IPS-20b (cell line): Measurements from ENCODE around the gene MRPL49.

Experiments used
- H3K27ac ChIP-seq: one replicate; pipeline ENCODE4 v1.5.1; 2013; ENCODE audit warnings: low read length
- H3K27me3 ChIP-seq: 2 replicates; pipeline ENCODE4 v1.6.1; 2013; ENCODE audit warnings: mild to moderate bottlenecking, low read length, inconsistent platforms; ENCODE audit not compliant: insufficient read depth
- H3K36me3 ChIP-seq: 2 replicates; pipeline ENCODE4 v1.6.1; 2013; ENCODE audit warnings: low read depth, mild to moderate bottlenecking, inconsistent platforms, low read length, moderate library complexity; ENCODE audit not compliant: insufficient read depth
- H3K4me1 ChIP-seq: 2 replicates; pipeline ENCODE4 v1.6.1; 2013; ENCODE audit warnings: mild to moderate bottlenecking, control low read depth, inconsistent platforms, low read length, moderate library complexity; ENCODE audit not compliant: insufficient read depth
- H3K4me3 ChIP-seq: 2 replicates; pipeline ENCODE4 v1.5.1; 2013; ENCODE audit warnings: mild to moderate bottlenecking, low read length, inconsistent platforms
- H3K9ac ChIP-seq: 2 replicates; pipeline ENCODE4 v1.6.1; 2013; ENCODE audit warnings: low read depth, mild to moderate bottlenecking, inconsistent platforms, low read length, moderate library complexity
- H3K9me3 ChIP-seq: 2 replicates; pipeline ENCODE4 v1.6.1; 2013; ENCODE audit warnings: mild to moderate bottlenecking, low read depth, low read length, inconsistent platforms; ENCODE audit not compliant: insufficient read depth

Gene MRPL49

GRCh38 chr11:65132238-65132987 lies 10.3 kb downstream of the MRPL49 start:
- Histone ChIP-seq H3K4me3 (no peak overlapping the region; the same call in 1 of the 2 replicates), H3K9ac (no peak overlapping the region), H3K27ac (no peak overlapping the region), H3K4me1 (no peaks in the 10 kb centered on the region), H3K9me3 (no peaks in the 10 kb centered on the region), H3K27me3 (no peaks in the 10 kb centered on the region), H3K36me3 (peaks cover 52% of the 10 kb centered on the region)

GRCh38 chr11:65132988-65133700 lies 11.0 kb downstream of the MRPL49 start:
- Histone ChIP-seq H3K4me1 (no peaks in the 10 kb centered on the region), H3K36me3 (peaks cover 44% of the 10 kb centered on the region), H3K27ac (no peak overlapping the region), H3K27me3 (no peaks in the 10 kb centered on the region), H3K4me3 (peak overlapping the region; percentile 88), H3K9me3 (no peaks in the 10 kb centered on the region), H3K9ac (peak overlapping the region; percentile 87; the same call in 1 of the 2 replicates)

DNA sequence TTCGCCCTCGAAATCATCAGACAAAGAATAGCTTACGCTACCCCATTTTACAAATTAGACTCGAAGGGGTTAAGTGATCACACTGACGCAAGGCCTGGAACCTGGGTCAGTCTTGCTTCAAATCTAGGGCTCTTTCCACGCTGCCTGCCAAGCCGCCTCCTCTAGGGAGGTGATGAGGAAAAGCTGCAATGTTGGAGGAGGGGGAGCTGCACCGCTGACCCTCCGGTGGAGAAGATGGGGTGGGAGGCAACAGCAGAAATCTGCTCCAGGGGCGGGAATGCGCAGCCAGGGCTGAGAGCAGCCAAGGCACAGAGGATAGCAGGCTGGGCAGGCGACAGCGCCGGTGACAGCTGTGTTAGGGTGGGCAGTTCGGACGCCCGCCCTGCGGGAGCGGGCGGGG lies 11.6 kb downstream of the MRPL49 start:
- Histone ChIP-seq H3K9me3 (no peaks in the 10 kb centered on the region), H3K27me3 (no peaks in the 10 kb centered on the region), H3K36me3 (peaks cover 39% of the 10 kb centered on the region), H3K4me3 (peak overlapping the region; percentile 88), H3K4me1 (no peaks in the 10 kb centered on the region), H3K27ac (no peak overlapping the region), H3K9ac (peak overlapping the region; percentile 87)

DNA sequence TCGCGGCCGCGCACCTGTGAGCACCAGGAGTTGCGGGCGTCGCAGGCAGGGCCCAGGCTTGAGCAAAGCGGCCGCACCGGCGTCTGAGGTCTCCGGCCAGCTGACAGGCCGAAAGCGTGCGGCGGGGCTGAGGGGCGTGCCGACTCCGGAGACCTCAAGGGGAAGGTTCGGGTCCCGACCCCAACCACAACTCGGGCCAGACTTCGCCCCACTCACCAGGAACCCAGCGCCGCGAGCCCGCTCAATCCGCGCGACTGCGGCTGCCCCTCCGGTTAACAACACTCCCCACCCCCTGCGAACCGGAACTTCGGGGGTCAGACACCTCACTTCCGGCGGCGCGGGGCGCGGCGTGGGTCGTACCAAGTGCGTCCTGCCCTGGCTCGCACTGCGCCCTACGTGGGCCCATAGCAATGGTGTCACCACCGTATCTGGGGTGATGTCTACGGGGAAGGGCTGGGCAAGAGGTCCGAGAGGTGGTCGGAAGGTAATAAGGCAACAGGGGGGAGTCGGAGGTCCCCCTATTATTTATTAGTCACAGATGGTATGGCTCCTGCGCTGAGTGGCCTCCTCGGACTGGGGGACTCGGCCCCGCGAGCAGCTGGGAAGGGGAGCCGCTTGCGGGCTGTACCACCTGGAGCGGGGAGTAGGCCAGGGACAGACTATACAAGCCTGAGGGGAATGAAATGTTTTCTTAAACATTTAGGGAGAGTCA lies 12.3 kb downstream of the MRPL49 start, which contains the start of gene SYVN1:
Gene SYVN1, minus strand, starts transcription at position 280 of the 712 bp plus-strand sequence. CDS start 918 bp downstream, outside the sequence.
- Histone ChIP-seq H3K9me3 (no peaks in the 10 kb centered on the region), H3K4me3 (peak within 1 kb of the TSS; percentile 88), H3K27me3 (no peaks in the 10 kb centered on the region), H3K36me3 (peaks cover 32% of the 10 kb centered on the region), H3K9ac (peak within 1 kb of the TSS; percentile 87), H3K27ac (peak within 1 kb of the TSS; percentile 97), H3K4me1 (no peaks in the 10 kb centered on the region)

GRCh38 chr11:65134952-65135632 lies 13.0 kb downstream of the MRPL49 start:
- Histone ChIP-seq H3K27me3 (0 out of 2 replicates have a peak, but pooled peaks cover 2% of the 10 kb centered on the region), H3K4me3 (peak overlapping the region; percentile 88), H3K27ac (peak overlapping the region; percentile 97), H3K4me1 (no peaks in the 10 kb centered on the region), H3K9ac (peak overlapping the region; percentile 87), H3K9me3 (no peaks in the 10 kb centered on the region), H3K36me3 (peaks cover 25% of the 10 kb centered on the region)

- H3K4me3 ChIP-seq = peak overlapping the region; percentile 88
- H3K9ac ChIP-seq = peak overlapping the region; percentile 87; the same call in 1 of the 2 replicates
- peak overlapping the region; percentile 49 for H3K27ac ChIP-seq
- H3K9me3 ChIP-seq = no peaks in the 10 kb centered on the region
- H3K36me3 ChIP-seq = peaks cover 20% of the 10 kb centered on the region
- no peaks in the 10 kb centered on the region for H3K4me1 ChIP-seq
- peaks cover 8% of the 10 kb centered on the region for H3K27me3 ChIP-seq
These were observed 13.6 kb downstream of the MRPL49 start for GRCh38 chr11:65135633-65136145.

DNA sequence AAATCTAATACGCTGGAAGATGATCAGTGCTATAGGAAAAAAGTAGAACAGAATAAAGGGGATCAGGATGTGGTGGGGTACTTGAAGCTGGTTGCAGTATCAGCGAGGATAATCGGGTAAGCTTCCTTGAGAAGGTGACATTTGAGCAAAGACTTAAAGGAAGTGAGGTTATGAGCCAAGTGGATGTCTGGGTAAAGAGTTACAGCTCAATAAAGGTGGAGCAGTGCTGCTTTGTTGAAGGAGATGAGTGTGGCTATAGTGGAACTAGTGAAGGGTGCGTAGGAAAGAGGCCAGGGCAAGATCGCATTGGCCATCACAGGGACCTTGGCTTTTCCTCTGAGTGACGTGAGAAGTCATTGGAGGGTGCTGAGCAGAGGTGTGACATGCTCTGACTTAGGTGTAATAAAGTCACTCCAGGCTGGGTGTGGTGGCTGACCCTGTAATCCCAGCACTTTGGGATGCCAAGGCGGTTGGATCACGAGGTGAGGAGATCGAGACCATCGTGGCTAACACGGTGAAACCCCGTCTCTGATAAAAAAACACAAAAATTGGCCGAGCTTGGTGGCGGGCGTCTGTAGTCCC lies 14.5 kb downstream of the MRPL49 start:
- H3K27ac ChIP-seq = no peak overlapping the region
- no peak overlapping the region for H3K9ac ChIP-seq
- H3K4me1 ChIP-seq = no peaks in the 10 kb centered on the region
- no peak overlapping the region for H3K4me3 ChIP-seq
- peaks cover 11% of the 10 kb centered on the region for H3K36me3 ChIP-seq
- H3K27me3 ChIP-seq = peaks cover 17% of the 10 kb centered on the region
- no peaks in the 10 kb centered on the region for H3K9me3 ChIP-seq

DNA sequence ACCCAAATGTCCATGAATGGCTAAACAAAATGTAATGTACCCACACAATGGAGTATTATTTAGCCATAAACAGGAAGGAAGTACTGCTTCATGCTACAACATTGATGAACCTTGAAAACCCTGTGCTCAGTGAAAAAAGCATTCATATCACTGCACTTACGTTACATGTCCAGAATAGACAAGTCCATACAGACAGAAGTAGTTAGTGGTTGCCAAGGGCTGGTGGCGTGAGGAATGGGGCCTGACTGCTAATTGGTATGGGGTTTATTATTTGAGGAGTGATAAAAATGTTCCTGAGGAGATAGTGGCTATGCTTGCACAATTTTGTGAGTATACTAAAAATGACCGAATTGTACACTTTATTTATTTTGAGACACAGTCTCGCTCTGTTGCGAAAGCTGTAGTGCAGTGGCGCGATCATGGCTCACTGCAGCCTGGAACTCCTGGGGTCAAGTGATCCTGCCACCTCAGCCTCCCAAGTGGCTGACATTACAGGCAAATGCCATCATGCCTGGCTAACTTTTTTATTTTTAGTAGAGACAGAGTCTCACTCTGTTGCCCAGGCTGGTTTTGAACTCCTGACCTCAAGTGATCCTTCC lies 19.9 kb downstream of the MRPL49 start:
- H3K27ac ChIP-seq = no peak overlapping the region
- no peak overlapping the region for H3K4me3 ChIP-seq
- H3K4me1 ChIP-seq = no peaks in the 10 kb centered on the region

GRCh38 chr11:65147352-65148075 lies 25.4 kb downstream of the MRPL49 start:
- H3K9ac ChIP-seq = no peak overlapping the region
- H3K36me3 ChIP-seq = no peaks in the 10 kb centered on the region
- no peak overlapping the region for H3K4me3 ChIP-seq
- no peaks in the 10 kb centered on the region for H3K9me3 ChIP-seq
- no peak overlapping the region for H3K27ac ChIP-seq
- H3K4me1 ChIP-seq = no peaks in the 10 kb centered on the region
- no peaks in the 10 kb centered on the region for H3K27me3 ChIP-seq

More for the DNA sequence above, 19.9 kb downstream of the MRPL49 start:
- Histone ChIP-seq H3K9ac (no peak overlapping the region), H3K36me3 (no peaks in the 10 kb centered on the region), H3K9me3 (no peaks in the 10 kb centered on the region), H3K27me3 (peaks cover 17% of the 10 kb centered on the region)

DNA sequence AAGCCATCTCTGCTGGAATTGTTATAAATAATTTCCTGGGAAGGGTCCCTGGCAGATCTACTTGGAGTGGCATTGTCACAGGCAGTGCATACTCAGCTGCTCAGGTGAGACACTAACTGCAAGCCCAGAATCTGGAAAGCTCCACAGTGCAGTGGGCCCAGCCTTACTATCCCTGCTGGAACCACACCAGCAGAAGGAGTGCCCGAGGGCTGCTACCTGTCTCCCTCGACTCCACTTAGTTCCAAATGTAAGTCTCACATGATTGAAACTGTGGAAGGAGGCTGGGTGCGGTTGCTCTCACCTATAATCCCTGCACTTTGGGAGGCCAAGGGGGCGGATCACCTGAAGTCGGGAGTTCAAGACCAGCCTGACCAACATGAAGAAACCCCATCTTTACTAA lies 26.5 kb downstream of the MRPL49 start:
- 0 out of 2 replicates have a peak, but pooled peaks cover 3% of the 10 kb centered on the region for H3K27me3 ChIP-seq
- no peaks in the 10 kb centered on the region for H3K4me1 ChIP-seq
- no peak overlapping the region for H3K4me3 ChIP-seq
- no peak overlapping the region for H3K9ac ChIP-seq
- H3K36me3 ChIP-seq = no peaks in the 10 kb centered on the region
- no peak overlapping the region for H3K27ac ChIP-seq
- H3K9me3 ChIP-seq = no peaks in the 10 kb centered on the region
